Activated gamma-delta T cell (primary cell): Measurements from ENCODE around the gene PRAMEF6.
"Not testable (repeated sequence)": the region's sequence is repeated elsewhere in the genome, so short reads cannot be mapped to it uniquely, and the experiment has no call there.

ENCODE experiments used
- DNase-seq: peaks from one replicate; lab custom pipeline; 2025; lab: John Stamatoyannopoulos, UW
- total RNA-seq, 2 donors: gene quantifications; one replicate each; lab custom pipeline; 2026; lab: John Stamatoyannopoulos, UW

PRAMEF6 gene
- 0 reads per million in 2 donors for total RNA-seq

- not testable (repeated sequence) for DNase-seq
These were observed at the start of gene PRAMEF6 for GRCh38 chr1:12947480-12947879. PRAMEF6 (minus strand) TSS chr1:12947580; CDS start chr1:12942518, 5,062 bp downstream.

GRCh38 chr1:12924368-12924767, 23.0 kb downstream of the PRAMEF6 start:
- DNase-seq, result not testable (repeated sequence)

- DNase-seq, result not testable (repeated sequence)
These were observed 25.6 kb downstream of the PRAMEF6 start for GRCh38 chr1:12921749-12922148.

- DNase-seq, result not testable (repeated sequence)
These were observed 31.1 kb downstream of the PRAMEF6 start, which contains the start of gene PRAMEF7 for GRCh38 chr1:12916310-12916709. PRAMEF7 (plus strand) TSS chr1:12916610; CDS start chr1:12917693, 1,083 bp downstream.

- DNase-seq, result not testable (repeated sequence)
These were observed 43.4 kb downstream of the PRAMEF6 start for GRCh38 chr1:12903793-12904572.

GRCh38 chr1:12899186-12899585, 48.2 kb downstream of the PRAMEF6 start:
- DNase-seq, result not testable (repeated sequence)

- DNase-seq, result not testable (repeated sequence)
These were observed 49.2 kb downstream of the PRAMEF6 start, which contains the start of gene PRAMEF10 for GRCh38 chr1:12898170-12898569. PRAMEF10 (minus strand) TSS chr1:12898270; CDS start chr1:12895847, 2,423 bp downstream.
